NCI-H2081 (cell line): Measurements from ENCODE around the gene LMF1.
"Not testable (repeated sequence)": the region's sequence is repeated elsewhere in the genome, so short reads cannot be mapped to it uniquely, and the experiment has no call there.

Experiments used
- DNase-seq, 2 experiments: peaks; one replicate each; lab custom pipeline; 2025; lab: John Stamatoyannopoulos, UW

Gene LMF1

DNA sequence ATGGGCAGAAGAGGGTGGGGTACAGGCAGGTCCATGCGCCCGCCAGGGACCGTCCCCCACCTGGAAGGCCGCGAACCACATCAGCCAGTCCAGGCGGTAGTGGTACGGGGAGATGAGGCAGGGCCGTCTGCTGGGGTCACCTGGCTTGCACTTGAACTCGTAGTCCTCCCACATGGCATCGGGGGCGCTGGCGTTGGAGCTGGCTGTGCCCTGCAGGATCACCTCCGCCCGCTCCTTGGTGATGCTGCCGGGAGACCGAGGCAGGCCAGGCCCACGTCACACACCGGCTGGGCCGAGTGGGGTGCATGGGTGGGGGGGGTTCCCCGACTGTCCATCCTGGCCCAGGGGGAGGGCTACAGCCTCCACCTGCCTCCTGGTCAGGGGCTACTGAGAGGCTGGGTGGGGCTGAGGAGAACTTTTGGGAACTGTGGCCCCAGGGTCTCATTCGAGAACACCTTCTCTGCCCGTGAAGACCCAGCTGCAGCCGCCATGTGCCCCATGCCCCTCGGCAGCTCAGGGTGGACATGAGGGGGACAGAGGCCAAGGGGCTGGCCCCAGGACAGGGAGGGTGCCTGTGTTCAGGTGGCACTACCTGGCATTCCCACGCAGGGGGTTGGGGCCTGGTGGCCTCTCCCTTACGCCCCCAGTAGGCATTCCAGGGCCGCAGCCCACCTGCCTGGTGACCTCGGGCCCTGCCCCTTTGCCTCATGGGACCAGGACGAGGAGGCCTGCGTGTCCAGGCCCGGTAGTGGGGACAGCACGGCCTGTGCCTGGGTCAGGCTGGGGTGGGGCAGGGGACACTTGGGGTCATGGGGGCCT lies 100.8 kb downstream of the LMF1 start:
- DNase-seq: no peak

DNA sequence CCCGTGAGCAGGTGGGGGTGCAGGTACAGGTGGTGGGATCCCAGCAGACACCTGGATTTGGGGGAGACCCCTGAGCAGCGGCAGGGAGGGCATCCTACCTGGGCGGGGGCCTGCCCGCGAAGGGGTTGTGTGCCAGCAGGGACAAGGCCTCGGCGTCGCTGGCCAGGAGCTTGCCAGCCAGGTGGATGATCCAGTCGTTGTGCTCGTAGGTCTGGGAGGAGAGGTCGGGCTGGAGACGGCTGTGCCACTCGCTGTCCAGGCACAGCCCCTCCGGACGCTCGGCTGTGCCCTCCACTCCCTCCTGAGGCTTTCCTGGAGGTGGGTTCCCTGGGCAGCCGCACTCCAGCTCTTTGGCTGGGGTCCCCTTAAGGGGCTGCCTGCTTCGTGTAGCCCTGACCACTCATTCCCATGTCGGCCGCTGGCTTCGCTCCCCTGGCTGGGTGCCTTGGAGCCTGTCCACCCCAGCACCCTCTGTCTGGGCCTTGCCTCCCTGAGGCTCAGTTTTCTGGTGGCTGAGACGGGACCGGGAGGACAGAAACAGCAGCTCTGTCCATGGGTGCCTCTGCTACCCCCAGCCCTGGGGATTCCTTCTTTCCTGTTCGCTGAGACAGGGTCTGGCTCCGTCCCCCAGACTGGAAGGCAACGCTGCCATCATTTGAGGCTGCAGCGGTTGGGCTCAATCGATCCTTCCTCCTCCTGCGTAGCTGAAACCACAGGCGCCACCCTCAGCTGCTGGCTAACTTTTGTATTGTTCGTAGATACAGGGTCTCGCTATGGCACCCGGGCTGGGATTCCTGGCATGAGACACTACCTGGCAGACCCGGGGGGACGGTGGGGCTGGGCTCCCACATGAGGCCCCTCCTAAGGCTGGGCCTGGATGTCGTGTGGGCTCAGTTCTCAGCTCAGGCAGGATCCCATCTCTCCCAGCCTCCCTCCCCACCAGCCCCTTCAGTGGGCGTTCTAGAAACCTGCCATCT lies 101.7 kb downstream of the LMF1 start:
- no peak for DNase-seq

- DNase-seq: no peak
Measured at GRCh38 chr16:868386-868755, 102.4 kb downstream of the LMF1 start.

DNA sequence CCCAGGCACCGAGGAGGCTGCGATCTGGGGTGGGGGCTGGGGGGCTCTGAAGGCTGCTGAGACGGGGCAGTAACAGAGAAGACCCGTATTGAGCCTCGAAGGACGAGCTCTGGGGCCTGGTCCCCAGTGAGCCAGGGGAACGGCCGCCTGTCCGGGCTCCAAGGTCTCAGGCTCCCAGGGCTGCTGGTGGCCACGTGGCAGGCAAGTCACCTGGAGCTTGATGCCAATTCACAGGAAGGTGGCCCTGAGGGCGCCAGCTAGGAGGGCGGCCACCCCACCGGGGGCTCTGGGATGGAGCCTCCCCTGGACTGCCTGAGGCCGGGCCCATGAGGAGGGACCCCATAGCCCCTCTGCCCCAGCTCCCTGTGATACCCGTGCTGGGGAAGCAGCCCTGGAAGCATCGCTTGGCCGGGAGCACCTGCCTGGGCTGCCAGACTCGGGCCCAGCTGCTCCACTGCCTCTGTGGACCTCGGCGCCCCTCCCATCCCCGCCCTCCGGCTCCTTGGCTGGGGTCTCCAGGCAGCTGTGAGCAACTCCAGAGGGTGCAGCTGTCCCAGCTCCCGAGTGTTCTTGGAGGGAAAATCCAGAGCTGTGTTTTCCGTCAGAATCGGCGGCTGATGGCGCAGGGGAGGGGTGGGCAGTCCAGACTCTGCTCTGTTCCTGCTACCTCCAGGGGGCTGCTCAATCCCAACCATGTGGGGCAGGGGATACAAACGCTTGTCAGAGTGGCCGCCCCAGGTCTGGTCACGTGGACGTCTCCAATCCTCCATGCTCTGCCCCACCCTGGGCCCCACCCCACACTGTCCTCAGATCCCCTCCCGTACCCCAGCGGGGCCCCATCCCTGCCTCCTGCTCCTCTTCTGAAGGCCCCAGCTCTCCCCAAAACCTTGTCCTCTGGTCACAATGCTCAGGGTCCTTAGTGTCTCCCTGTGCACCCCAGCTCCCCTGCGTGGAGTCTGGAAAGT lies 103.1 kb downstream of the LMF1 start:
- no peak for DNase-seq

DNA sequence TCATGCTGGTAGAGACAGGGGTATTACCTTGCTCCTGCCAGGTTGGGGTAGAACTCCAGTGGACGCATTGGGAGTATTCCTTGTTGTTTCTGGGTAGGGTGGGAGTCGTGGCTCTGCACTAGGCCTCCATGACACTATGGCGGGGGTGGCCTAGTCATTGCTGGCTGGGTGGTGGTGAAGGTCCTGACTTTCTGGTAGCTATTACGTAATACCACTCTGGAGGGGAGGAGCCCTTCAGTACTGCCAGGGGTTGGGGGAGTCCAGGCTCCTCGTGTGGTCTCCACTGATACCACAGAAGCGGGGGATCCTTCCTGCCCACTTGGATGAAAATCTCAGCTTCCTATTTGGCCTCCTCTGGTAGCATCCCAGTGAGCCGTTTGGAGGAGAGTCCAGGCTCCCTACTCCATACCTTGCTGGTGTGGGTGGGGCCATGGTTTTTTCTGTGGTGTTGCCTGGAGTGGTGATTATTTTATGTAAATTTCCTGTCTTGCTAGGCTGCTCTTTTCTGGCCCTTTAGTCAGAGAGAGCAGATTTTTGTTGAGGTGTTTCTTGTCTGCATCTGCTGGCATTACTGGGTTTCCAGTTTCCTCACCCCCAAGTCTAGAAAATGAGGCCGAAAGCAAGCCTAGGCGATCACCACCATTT lies 104.4 kb downstream of the LMF1 start:
- DNase-seq: no peak

DNA sequence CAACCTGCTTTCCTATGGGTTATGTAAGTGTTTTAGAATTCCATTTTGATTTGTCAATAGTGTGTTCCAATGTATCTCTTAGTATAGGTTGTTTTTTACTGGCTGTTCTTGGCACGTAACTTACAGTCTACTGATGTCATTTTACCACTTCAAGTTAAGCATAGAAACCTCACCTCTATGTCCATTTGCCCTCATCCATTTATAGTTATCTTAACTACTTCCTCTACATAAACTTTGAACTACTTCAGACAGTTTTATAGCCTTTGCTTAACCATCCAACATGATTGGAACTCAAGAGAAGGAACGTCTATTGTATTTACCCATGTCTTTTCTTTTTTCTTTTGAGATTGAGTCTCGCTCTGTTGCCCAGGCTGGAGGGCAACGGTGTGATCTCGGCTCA lies 105.8 kb downstream of the LMF1 start:
- no peak for DNase-seq

- no peak for DNase-seq
Measured at GRCh38 chr16:861446-861845, 109.3 kb downstream of the LMF1 start.

DNA sequence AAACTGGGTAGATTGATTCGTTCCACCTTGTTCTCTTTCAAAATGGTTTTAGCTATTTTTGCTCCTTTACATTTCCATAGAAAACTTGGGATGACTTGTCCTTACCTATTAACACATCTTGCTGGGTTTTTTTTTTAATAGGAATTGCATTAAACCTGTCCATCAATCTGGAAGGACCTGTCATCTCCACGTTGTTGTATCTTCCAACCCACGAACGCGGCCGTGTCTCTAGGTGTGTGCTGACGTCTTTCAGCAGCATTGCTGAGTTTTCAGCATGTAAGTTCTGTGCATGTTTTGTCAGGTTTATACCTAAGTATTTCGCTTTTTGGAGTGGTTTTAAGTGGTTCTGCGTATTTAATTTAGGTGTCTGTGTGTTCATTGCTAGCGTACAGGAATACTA lies 109.9 kb downstream of the LMF1 start:
- no peak for DNase-seq

DNA sequence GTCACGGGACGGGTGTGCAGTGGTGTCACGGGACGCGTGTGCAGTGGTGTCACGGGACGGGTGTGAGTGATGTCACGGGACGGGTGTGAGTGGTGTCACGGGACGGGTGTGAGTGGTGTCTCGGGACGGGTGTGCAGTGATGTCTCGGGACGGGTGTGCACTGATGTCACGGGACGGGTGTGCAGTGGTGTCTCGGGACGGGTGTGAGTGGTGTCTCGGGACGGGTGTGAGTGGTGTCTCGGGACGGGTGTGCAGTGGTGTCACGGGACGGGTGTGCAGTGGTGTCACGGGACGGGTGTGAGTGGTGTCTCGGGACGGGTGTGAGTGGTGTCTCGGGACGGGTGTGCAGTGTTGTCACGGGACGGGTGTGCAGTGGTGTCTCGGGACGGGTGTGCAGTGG lies 111.8 kb downstream of the LMF1 start:
- DNase-seq: not testable (repeated sequence)

GRCh38 chr16:858441-858840 lies 112.3 kb downstream of the LMF1 start:
- not testable (repeated sequence) for DNase-seq

- DNase-seq: no peak
Measured at GRCh38 chr16:856811-857210, 114.0 kb downstream of the LMF1 start.

GRCh38 chr16:856101-856500 lies 114.7 kb downstream of the LMF1 start:
- no peak for DNase-seq

GRCh38 chr16:855471-855870 lies 115.3 kb downstream of the LMF1 start:
- no peak for DNase-seq

DNA sequence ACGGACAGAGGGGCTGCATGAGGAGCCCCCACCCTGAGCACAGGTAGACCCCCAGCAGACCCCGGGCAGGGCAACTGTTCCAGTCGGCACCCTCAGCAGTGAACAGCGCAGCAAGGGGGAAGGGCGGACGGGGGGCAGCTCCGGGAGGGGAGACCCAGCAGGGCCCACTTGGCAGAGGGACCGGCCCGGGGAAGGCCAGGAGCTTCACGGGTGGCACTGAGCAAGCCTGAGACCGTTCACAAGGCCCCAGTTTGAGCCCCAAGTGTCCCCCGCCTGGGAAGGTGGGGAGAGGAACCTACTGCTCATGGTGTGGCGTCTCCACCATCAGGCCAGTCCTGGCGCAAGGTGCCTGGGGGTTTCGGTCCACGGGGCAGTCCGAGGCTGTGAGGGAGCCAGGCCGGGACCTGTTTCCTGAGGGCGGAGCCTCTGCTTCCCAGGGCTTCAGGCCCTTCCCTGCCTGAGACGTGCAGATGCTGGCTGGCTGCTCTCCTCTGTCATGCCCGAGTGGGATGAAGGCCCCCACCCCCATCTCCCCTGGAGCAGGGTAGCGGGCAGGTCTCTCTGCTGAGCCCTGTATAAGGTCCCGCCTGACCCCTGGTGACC lies 115.9 kb downstream of the LMF1 start:
- no peak for DNase-seq

DNA sequence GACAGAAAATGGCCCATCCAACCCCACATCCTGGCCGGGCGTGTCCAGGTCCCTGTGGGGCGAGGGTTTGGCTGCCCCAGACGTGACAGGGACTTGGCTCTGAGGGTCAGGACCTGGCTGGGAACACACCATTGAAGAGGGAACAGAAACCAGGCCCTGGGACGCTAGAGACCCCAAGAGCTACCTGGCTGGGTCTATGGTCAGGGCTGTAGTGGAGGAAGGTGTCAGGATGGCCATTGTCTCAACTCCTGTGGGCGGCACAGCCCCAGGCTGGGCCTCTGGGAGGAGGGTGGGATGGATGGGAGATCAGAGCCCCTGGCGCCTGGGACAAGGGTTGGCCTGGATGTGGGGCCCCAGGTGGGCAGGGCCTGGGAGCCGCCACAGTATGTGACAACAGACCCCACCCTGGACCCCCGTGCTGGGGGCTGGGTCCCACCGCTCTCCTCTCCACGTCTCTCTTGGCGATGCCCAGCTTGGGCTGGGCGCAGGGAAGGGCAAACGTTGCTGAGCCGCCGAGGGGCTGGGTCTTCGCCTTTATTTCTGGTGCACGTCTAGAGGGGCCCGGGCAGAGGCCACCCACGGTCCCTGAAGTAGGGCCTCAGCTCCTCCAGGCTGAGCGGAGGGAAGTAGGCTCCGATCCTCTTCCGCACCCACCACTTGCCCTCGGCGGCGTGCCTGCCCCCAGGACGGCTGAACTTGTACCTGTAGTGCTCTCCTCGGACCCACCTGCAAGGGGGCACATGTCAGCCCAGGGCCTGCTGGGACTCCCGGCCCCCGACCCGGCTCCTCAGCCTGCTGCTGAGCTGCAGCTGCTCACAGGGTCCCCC lies 116.6 kb downstream of the LMF1 start:
- DNase-seq: no peak

- no peak for DNase-seq
Measured at GRCh38 chr16:853306-853705, 117.5 kb downstream of the LMF1 start.

GRCh38 chr16:852451-853185 lies 118.2 kb downstream of the LMF1 start:
- no peak for DNase-seq

GRCh38 chr16:851871-852270 lies 118.9 kb downstream of the LMF1 start:
- DNase-seq: no peak

DNA sequence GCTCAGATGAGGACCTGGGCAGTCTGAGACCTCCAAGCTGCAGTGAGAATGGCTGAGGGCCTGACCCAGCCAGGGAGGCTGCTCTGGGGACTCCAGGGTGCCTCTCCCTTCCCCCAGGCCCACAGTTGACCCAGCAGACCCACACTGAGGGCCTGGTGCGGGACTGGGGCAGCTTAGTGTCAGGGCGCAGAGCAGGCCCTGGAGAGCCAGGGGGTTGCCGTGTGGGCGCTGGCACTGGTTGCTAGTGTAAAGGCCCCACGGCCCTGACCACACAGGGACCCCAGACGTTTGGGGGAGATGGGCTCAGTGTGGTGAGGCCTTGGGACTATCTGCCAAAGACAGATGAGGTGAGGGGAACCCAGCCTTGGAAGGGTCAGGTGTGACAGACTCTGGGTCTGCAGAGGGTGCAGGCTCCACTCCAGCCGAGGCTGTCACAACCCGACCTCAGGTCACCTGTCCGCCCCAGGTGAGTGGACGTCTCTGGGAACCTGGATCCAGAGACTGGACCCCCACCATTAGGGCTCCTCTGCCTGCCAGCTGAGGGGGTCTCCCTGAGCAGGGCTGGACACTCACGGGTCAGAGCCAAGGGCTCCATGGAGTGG lies 119.5 kb downstream of the LMF1 start:
- no peak for DNase-seq
